Measurements from ENCODE around the gene ENDOD1.

GRCh38 chr11:95100191-95100648, 10.6 kb downstream of the ENDOD1 start:
- TF ChIP-seq, protein P1, sequence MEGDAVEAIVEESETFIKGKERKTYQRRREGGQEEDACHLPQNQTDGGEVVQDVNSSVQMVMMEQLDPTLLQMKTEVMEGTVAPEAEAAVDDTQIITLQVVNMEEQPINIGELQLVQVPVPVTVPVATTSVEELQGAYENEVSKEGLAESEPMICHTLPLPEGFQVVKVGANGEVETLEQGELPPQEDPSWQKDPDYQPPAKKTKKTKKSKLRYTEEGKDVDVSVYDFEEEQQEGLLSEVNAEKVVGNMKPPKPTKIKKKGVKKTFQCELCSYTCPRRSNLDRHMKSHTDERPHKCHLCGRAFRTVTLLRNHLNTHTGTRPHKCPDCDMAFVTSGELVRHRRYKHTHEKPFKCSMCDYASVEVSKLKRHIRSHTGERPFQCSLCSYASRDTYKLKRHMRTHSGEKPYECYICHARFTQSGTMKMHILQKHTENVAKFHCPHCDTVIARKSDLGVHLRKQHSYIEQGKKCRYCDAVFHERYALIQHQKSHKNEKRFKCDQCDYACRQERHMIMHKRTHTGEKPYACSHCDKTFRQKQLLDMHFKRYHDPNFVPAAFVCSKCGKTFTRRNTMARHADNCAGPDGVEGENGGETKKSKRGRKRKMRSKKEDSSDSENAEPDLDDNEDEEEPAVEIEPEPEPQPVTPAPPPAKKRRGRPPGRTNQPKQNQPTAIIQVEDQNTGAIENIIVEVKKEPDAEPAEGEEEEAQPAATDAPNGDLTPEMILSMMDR (conservative IDR thresholded peaks at IDR 0.05) = no peak
- no peak for TF ChIP-seq ZFX (IDR thresholded peaks at IDR 0.05)
